ENCODE results near the gene RPL27A.

RPL27A gene

DNA sequence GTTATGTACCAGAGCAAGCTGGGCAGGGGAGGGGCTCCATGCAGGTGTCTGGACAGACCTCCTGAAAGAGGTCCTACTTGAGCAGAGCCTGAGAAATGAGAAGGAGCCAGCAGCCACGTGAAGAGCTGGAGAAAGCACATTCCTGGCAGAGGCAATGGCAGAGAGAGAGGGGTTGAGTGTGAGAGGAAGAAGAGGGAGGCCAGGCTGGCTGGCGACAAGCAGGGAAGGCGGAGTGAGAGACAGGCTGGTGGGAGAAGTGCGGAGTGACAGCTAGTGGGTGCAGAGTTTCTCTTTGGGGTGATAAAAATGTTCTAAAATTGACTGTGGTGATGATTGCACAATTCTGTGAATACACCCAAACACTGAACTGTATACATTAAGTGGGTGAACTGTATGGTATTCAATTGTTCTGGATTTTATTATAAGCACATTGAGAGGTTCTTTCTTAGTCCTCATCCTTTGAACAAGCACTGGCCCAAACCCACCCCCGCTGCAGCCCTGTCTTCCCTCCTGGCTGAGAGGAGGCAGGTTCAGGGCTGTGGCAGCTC lies 29.4 kb downstream of the RPL27A start:
- TF ChIP-seq, protein P1, sequence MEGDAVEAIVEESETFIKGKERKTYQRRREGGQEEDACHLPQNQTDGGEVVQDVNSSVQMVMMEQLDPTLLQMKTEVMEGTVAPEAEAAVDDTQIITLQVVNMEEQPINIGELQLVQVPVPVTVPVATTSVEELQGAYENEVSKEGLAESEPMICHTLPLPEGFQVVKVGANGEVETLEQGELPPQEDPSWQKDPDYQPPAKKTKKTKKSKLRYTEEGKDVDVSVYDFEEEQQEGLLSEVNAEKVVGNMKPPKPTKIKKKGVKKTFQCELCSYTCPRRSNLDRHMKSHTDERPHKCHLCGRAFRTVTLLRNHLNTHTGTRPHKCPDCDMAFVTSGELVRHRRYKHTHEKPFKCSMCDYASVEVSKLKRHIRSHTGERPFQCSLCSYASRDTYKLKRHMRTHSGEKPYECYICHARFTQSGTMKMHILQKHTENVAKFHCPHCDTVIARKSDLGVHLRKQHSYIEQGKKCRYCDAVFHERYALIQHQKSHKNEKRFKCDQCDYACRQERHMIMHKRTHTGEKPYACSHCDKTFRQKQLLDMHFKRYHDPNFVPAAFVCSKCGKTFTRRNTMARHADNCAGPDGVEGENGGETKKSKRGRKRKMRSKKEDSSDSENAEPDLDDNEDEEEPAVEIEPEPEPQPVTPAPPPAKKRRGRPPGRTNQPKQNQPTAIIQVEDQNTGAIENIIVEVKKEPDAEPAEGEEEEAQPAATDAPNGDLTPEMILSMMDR (IDR thresholded peaks at IDR 0.05), result no peak

GRCh38 chr11:8712506-8712905 lies 29.9 kb downstream of the RPL27A start:
- TF ChIP-seq, protein P1 (IDR thresholded peaks at IDR 0.05), result no peak

GRCh38 chr11:8713760-8714454 lies 31.3 kb downstream of the RPL27A start:
- TF ChIP-seq, protein P1 (IDR thresholded peaks at IDR 0.05), result no peak

GRCh38 chr11:8714622-8715225 lies 32.1 kb downstream of the RPL27A start:
- TF ChIP-seq, protein P1 (IDR thresholded peaks at IDR 0.05), result no peak

- TF ChIP-seq, protein P1 (IDR thresholded peaks at IDR 0.05), result no peak
Observed at GRCh38 chr11:8715501-8715900, 32.9 kb downstream of the RPL27A start.

DNA sequence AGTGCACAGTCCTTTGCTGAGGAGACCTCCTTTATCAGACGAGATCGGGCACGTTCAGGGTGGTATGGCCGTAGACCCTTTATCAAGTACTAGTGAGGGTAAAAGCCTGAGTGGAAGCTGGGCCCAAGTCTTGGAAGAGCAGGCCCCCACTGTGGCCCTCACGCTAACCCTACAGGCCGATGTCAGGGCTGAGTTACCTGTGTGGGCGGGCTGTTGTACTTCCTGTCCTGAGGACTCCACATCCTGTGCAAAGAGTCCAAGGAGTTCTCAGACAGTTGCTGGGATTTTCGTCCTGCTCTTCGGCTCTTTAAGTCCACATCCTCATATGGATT lies 34.9 kb downstream of the RPL27A start:
- TF ChIP-seq, protein P1 (IDR thresholded peaks at IDR 0.05), result no peak

GRCh38 chr11:8717876-8718753 lies 35.5 kb downstream of the RPL27A start:
- TF ChIP-seq, protein P1 (IDR thresholded peaks at IDR 0.05), result no peak

All from LNCAP (cell line).